GM12873 (cell line): ENCODE results near the gene BPIFB4.
A peak's percentile ranks its signal among the peaks of the same experiment; 100 is the strongest.

Experiments used
- CTCF ChIP-seq: IDR thresholded peaks from 2 replicates; pipeline ENCODE4 v1.5.1; 2012; ENCODE audit warnings: low read depth, mild to moderate bottlenecking, moderate library complexity, low read length, control low read depth; ENCODE audit not compliant: insufficient read depth; ENCODE audit errors: missing control alignments

The BPIFB4 gene

DNA sequence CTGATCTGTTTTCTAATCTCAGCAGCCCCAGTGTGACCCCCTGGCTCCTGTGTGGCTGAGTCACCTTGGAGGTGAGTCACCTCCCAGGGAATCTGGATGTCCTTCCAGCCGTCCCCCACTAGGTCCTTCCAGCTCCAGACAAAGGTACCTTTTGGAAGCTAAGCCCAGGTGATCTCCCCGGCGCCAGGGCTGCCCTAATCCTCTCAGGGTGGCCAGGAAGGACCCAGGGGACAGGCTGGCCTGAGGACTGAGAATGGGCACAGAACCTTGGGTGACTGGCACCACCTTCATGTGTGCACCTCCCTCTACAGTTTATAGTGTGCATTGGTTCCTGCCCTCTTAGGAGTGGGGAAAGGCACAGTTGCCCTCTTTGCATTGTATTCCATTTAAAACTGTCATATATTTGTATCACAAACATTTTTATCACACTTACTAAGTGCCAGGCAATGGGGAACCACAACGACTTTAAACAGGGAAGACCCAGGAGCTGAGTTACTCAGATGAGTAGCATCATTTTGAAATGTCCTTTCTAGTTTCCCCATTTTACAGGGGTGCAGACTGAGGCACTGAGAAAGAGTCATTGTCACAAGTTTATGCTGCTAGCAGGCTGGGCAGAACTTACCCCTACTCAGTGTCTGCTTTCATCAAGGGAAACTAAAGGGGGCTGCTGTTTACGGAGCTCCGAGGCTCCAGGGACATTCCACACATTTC, 2.6 kb upstream of the BPIFB4 start:
- TF ChIP-seq CTCF = peak; percentile 59

DNA sequence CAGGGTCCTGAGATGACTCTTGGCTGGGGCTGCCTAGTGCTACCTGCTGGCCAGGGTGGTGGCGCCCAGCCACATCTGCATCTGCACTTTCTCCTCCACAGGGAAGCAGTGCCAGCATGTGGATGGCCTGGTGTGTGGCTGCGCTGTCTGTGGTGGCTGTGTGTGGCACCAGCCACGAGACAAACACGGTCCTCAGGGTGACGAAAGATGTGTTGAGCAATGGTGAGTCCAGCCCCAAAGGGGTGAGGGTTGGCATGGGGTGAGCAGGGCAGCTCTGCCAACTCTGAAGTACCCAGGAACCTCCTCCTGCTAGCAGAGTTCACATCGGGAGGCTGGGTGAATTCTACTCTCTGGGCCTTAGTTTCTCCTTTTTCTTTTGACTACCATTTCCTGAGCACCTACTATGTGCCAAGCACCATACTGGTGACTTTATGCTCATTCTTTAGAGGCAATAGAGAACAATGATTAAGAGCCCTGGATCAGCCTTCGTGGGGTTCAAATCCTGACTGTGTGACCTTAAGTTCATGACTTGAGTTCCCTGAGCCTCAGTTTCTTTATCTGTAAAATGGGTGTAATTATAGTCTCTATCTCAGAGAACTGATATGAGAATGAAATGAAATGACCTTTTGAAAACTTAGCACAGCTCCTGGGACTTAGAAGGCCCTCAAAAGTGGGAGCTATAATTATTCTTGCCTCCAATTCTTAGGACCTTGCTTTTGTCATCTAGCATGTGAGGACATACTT, 2.1 kb downstream of the BPIFB4 start:
- no peak for TF ChIP-seq CTCF

- no peak for TF ChIP-seq CTCF
These were observed 3.1 kb downstream of the BPIFB4 start for GRCh38 chr20:33082546-33082945.

DNA sequence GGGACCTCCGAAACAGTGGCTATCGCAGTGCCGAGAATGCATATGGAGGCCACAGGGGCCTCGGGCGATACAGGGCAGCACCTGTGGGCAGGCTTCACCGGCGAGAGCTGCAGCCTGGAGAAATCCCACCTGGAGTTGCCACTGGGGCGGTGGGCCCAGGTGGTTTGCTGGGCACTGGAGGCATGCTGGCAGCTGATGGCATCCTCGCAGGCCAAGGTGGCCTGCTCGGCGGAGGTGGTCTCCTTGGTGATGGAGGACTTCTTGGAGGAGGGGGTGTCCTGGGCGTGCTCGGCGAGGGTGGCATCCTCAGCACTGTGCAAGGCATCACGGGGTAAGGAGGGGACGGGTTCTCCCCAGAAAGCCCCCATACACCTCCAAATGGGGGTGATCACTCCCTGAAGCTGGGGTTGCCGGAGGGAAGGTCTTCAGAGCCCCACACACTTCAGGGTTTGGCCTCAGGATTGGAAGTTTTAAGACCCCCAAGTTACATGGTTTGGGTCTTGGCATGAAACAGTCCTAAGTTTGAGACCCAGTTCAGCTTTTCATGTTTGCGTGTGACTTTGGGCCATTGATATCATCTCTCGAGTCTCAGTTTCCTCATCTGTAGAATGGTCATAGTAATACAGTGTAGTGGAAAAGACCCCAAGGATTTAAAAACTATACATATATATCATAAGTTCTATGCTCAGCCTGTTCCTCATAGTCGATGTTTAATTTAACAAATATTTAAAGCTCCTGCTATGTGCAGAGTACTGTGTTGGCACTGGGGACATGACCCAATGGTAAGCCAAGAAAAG, 4.3 kb downstream of the BPIFB4 start:
- no peak for TF ChIP-seq CTCF

- no peak for TF ChIP-seq CTCF
These were observed 5.3 kb downstream of the BPIFB4 start for GRCh38 chr20:33084722-33085121.

- TF ChIP-seq CTCF = no peak
These were observed 6.7 kb downstream of the BPIFB4 start for GRCh38 chr20:33086052-33086722.
